ENCODE data around the gene DISC1.

DNA sequence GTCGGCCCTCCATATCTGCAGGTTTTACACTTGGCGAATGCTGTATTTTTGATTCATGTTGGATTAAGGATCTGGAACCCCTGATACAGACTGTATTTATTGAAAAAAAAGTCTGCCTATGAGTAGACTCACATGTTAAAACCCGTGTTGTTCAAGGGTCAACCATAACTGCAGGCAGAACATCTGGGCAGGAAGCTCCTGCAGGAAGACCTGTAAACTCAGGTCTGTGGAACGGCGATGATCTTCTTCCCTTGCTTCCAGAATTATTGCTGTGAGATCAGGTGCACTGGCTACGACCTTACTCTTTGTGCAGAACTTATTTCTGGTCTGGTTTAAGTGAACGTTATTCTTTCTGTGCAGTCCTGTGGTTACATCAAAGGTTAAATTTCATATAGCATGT is 96.6 kb downstream of the DISC1 start:
- TF ChIP-seq, protein P1, sequence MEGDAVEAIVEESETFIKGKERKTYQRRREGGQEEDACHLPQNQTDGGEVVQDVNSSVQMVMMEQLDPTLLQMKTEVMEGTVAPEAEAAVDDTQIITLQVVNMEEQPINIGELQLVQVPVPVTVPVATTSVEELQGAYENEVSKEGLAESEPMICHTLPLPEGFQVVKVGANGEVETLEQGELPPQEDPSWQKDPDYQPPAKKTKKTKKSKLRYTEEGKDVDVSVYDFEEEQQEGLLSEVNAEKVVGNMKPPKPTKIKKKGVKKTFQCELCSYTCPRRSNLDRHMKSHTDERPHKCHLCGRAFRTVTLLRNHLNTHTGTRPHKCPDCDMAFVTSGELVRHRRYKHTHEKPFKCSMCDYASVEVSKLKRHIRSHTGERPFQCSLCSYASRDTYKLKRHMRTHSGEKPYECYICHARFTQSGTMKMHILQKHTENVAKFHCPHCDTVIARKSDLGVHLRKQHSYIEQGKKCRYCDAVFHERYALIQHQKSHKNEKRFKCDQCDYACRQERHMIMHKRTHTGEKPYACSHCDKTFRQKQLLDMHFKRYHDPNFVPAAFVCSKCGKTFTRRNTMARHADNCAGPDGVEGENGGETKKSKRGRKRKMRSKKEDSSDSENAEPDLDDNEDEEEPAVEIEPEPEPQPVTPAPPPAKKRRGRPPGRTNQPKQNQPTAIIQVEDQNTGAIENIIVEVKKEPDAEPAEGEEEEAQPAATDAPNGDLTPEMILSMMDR (IDR thresholded peaks at IDR 0.05): no peak
- TF ChIP-seq TCF7L2 (IDR thresholded peaks at IDR 0.05; ENCODE audit: low read depth, low read length) (no peak), POLR2AphosphoS5 (IDR thresholded peaks at IDR 0.05; ENCODE audit: low read depth, low read length) (no peak)
- TF ChIP-seq, protein P2, sequence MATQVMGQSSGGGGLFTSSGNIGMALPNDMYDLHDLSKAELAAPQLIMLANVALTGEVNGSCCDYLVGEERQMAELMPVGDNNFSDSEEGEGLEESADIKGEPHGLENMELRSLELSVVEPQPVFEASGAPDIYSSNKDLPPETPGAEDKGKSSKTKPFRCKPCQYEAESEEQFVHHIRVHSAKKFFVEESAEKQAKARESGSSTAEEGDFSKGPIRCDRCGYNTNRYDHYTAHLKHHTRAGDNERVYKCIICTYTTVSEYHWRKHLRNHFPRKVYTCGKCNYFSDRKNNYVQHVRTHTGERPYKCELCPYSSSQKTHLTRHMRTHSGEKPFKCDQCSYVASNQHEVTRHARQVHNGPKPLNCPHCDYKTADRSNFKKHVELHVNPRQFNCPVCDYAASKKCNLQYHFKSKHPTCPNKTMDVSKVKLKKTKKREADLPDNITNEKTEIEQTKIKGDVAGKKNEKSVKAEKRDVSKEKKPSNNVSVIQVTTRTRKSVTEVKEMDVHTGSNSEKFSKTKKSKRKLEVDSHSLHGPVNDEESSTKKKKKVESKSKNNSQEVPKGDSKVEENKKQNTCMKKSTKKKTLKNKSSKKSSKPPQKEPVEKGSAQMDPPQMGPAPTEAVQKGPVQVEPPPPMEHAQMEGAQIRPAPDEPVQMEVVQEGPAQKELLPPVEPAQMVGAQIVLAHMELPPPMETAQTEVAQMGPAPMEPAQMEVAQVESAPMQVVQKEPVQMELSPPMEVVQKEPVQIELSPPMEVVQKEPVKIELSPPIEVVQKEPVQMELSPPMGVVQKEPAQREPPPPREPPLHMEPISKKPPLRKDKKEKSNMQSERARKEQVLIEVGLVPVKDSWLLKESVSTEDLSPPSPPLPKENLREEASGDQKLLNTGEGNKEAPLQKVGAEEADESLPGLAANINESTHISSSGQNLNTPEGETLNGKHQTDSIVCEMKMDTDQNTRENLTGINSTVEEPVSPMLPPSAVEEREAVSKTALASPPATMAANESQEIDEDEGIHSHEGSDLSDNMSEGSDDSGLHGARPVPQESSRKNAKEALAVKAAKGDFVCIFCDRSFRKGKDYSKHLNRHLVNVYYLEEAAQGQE (IDR thresholded peaks at IDR 0.05; ENCODE audit: insufficient read depth in 1 of 2, low read depth in 2 of 2, low read length in 1 of 2): no peak
